Measurements from ENCODE around the gene ZNF804B. TPM values are rescaled to one million over a fixed set of nuclear protein-coding genes. Genes with fewer than 3 reads are reported as not detected.

Gene ZNF804B
- polyA plus RNA-seq, 1 donor: 0.04 TPM

DNA sequence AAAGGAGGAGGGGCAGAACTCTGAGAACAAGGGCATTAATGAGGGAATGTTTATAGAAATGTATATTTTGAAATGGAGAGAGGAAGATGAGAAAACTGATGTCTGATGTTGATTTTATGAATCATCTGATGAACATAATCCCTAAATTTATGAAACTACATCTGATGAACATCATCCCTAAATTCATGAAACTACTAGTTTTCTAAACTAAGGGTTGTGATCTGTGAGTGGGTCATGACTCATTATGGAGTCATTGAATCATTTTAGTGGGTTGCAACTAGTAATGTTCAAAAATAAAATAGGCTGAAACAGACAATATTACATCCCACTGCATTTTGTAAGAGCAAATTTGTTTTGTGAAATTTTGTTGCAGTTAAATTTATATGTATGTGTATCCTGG is 478.7 kb downstream of the ZNF804B start:
- DNase-seq: no peak
- Histone ChIP-seq H3K9me3 (ENCODE audit: control insufficient read depth, low read depth, low read length) (no peaks in the 10 kb centered on the region), H3K4me3 (ENCODE audit: low read length) (no peak overlapping the region), H3K4me1 (ENCODE audit: control insufficient read depth, insufficient read depth, low read length) (no peaks in the 10 kb centered on the region), H3K27me3 (ENCODE audit: control insufficient read depth, insufficient read depth, low read length) (no peaks in the 10 kb centered on the region), H3K36me3 (ENCODE audit: control insufficient read depth, insufficient read depth, low read length) (no peaks in the 10 kb centered on the region), H3K27ac (ENCODE audit: low read length) (no peak overlapping the region)

DNA sequence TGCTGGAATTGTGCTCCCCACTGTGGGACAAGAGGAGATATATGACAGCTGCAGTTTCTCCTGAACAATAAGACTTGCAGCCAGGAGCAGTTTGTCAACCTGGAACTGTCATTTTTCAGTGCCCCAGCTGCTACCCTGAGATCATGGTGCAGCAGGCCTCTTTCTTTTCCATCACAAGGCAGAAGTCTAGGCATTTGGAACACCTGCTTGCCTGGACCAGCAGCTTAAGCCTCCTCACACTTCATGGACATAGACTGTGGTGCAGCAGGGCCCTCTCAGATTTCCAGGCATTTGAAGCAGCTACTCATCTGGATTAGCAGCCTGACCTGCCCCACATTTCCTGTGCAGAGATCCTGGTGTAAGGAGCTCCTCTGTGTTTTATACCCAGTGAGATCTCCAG is 486.7 kb downstream of the ZNF804B start:
- DNase-seq: no peak
- H3K4me3 ChIP-seq (ENCODE audit: low read length): no peak overlapping the region
- H3K36me3 ChIP-seq (ENCODE audit: control insufficient read depth, insufficient read depth, low read length): no peaks in the 10 kb centered on the region
- no peaks in the 10 kb centered on the region for H3K27me3 ChIP-seq (ENCODE audit: control insufficient read depth, insufficient read depth, low read length)
- peaks cover 5% of the 10 kb centered on the region for H3K9me3 ChIP-seq (ENCODE audit: control insufficient read depth, low read depth, low read length)
- no peaks in the 10 kb centered on the region for H3K4me1 ChIP-seq (ENCODE audit: control insufficient read depth, insufficient read depth, low read length)
- H3K27ac ChIP-seq (ENCODE audit: low read length): no peak overlapping the region

DNA sequence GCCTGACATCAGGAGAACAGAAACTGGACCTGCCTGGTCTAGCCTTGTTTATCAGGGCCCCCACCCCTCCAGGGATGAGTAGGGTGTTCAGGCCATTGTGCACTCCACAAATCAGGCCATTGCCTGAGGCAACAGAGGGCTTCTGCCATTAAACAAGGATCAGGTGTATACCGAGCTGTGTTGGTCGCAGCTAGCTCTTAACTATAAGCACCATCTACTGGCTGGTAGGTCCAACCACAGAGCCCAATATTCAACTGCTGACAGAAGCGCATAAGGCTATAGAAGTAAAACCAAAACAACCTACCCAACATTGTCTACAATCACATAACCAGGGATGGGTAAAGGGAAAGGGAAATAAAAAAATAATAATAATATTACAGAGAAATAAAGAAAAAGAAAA is 487.7 kb downstream of the ZNF804B start:
- Histone ChIP-seq H3K9me3 (ENCODE audit: control insufficient read depth, low read depth, low read length) (peaks cover 5% of the 10 kb centered on the region), H3K27me3 (ENCODE audit: control insufficient read depth, insufficient read depth, low read length) (no peaks in the 10 kb centered on the region), H3K4me3 (ENCODE audit: low read length) (no peak overlapping the region), H3K4me1 (ENCODE audit: control insufficient read depth, insufficient read depth, low read length) (no peaks in the 10 kb centered on the region), H3K27ac (ENCODE audit: low read length) (no peak overlapping the region), H3K36me3 (ENCODE audit: control insufficient read depth, insufficient read depth, low read length) (no peaks in the 10 kb centered on the region)
- no peak for DNase-seq
- WGBS (ENCODE audit: insufficient coverage, low lambda C conversion rate): no CpG with 5 or more reads among the region's 3 CpGs

DNA sequence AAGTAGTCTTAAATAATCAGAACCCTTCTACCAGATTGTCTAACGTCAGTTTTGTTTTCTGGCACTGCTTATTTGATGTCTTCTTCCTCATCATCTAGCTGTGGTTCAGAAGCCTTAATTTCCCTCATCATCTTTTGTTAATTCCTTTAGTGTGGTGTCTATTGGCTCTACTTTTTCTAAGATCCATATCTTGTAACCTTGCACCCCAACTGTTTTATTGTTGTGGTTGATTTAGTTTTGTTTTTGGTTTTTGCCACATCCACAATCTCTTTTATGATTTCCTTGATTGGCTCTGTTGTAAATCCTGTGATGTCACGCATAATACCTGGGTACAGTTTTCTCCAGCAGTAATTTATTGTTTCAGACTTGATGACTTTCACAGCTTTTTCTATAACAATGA is 499.6 kb downstream of the ZNF804B start:
- H3K36me3 ChIP-seq (ENCODE audit: control insufficient read depth, insufficient read depth, low read length): no peaks in the 10 kb centered on the region
- H3K27ac ChIP-seq (ENCODE audit: low read length): no peak overlapping the region
- no peak overlapping the region for H3K4me3 ChIP-seq (ENCODE audit: low read length)
- no peaks in the 10 kb centered on the region for H3K4me1 ChIP-seq (ENCODE audit: control insufficient read depth, insufficient read depth, low read length)
- H3K27me3 ChIP-seq (ENCODE audit: control insufficient read depth, insufficient read depth, low read length): no peaks in the 10 kb centered on the region
- no peak for DNase-seq
- no peaks in the 10 kb centered on the region for H3K9me3 ChIP-seq (ENCODE audit: control insufficient read depth, low read depth, low read length)
- 88% methylated on average over 1 of the region's 2 CpGs for WGBS (ENCODE audit: insufficient coverage, low lambda C conversion rate)

DNA sequence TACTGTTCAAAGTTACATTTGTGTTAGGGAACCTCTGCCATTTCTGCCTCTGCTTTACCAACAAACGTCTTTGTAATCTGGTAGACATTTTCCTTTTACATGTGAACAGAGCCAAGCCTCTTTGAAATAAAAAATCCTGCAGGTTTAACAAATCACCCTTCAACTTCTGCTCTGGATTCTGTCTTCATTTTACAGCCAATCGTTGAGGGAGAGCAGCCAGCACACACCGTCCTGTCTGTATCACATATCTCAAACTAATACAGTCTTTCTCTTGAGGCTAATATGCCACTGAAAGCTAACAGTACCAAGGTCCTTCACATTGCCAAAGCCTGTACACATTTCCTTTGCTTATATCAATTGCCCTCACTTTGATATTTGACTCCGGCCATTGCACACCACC is 504.6 kb downstream of the ZNF804B start:
- peaks cover 2% of the 10 kb centered on the region for H3K9me3 ChIP-seq (ENCODE audit: control insufficient read depth, low read depth, low read length)
- no peaks in the 10 kb centered on the region for H3K4me1 ChIP-seq (ENCODE audit: control insufficient read depth, insufficient read depth, low read length)
- no peak for DNase-seq
- no peak overlapping the region for H3K4me3 ChIP-seq (ENCODE audit: low read length)
- no peaks in the 10 kb centered on the region for H3K36me3 ChIP-seq (ENCODE audit: control insufficient read depth, insufficient read depth, low read length)
- H3K27me3 ChIP-seq (ENCODE audit: control insufficient read depth, insufficient read depth, low read length): no peaks in the 10 kb centered on the region
- H3K27ac ChIP-seq (ENCODE audit: low read length): no peak overlapping the region
- 89% methylated on average over 2 of the region's 4 CpGs for WGBS (ENCODE audit: insufficient coverage, low lambda C conversion rate)

DNA sequence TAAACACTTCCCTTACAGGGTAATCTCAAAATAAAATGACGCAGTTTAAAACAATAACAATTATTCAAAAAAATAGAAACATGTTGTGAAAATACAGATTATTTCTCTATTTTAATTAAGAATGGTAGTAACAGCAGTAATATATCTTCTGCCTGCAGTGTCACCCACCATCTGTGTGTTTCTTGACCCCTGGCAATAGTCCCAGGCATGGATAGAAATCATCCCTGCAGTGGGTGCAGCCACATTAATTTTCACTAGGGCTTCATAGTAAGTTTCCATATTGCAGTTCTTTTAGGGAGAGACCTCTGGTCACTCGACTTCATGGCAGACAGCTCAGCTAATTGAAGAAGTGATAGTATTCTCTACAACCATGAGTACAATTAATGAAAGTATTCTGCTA is 506.1 kb downstream of the ZNF804B start:
- Histone ChIP-seq H3K36me3 (ENCODE audit: control insufficient read depth, insufficient read depth, low read length) (no peaks in the 10 kb centered on the region), H3K9me3 (ENCODE audit: control insufficient read depth, low read depth, low read length) (peaks cover 2% of the 10 kb centered on the region), H3K4me3 (ENCODE audit: low read length) (no peak overlapping the region), H3K27me3 (ENCODE audit: control insufficient read depth, insufficient read depth, low read length) (no peaks in the 10 kb centered on the region), H3K27ac (ENCODE audit: low read length) (no peak overlapping the region), H3K4me1 (ENCODE audit: control insufficient read depth, insufficient read depth, low read length) (no peaks in the 10 kb centered on the region)
- no peak for DNase-seq
- 86% methylated on average over 1 of the region's 2 CpGs for WGBS (ENCODE audit: insufficient coverage, low lambda C conversion rate)

DNA sequence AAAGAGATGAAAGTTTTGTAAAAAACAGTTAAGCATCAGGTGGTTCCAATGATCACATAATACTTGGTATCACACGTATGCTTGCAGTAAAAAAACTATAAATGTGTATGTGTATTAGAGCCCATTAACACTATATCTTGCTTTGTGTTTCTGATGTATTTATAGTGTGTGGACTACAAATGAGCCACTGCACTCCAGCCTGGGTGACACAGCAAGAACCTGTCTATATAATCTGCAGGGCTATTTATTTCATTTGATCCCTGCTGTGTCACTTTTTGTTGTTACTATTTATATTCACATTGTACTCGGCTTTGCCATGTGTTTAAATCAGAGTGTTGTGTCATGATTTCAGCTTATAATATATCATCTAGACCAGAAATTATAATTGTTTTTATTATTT is 523.8 kb downstream of the ZNF804B start:
- H3K4me3 ChIP-seq (ENCODE audit: low read length): no peak overlapping the region
- no peaks in the 10 kb centered on the region for H3K9me3 ChIP-seq (ENCODE audit: control insufficient read depth, low read depth, low read length)
- no peaks in the 10 kb centered on the region for H3K36me3 ChIP-seq (ENCODE audit: control insufficient read depth, insufficient read depth, low read length)
- no peak for DNase-seq
- no peaks in the 10 kb centered on the region for H3K27me3 ChIP-seq (ENCODE audit: control insufficient read depth, insufficient read depth, low read length)
- no peak overlapping the region for H3K27ac ChIP-seq (ENCODE audit: low read length)
- 83% methylated on average over 2 of the region's 2 CpGs for WGBS (ENCODE audit: insufficient coverage, low lambda C conversion rate)
- no peaks in the 10 kb centered on the region for H3K4me1 ChIP-seq (ENCODE audit: control insufficient read depth, insufficient read depth, low read length)

DNA sequence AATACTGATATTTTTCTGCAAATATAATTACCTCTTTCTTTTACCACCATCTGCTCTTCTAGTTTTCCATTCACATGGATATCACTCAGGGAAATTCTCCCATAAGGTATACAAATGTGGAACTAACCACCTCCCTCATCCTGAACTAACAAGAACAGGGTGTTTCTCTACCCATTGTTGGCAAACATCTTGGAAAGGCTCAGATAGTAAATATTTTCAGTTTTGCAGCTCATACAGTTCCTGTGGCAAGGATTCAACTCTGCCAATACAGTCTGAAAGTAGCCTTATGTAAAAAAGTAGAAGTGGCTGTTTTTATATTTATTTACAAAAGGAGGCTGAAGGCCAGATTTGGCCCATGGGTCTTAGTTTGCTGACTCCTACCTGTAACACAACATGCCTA is 549.0 kb downstream of the ZNF804B start:
- no peak for DNase-seq
- Histone ChIP-seq H3K9me3 (ENCODE audit: control insufficient read depth, low read depth, low read length) (no peaks in the 10 kb centered on the region), H3K4me1 (ENCODE audit: control insufficient read depth, insufficient read depth, low read length) (no peaks in the 10 kb centered on the region), H3K4me3 (ENCODE audit: low read length) (no peak overlapping the region), H3K27ac (ENCODE audit: low read length) (no peak overlapping the region), H3K36me3 (ENCODE audit: control insufficient read depth, insufficient read depth, low read length) (no peaks in the 10 kb centered on the region), H3K27me3 (ENCODE audit: control insufficient read depth, insufficient read depth, low read length) (no peaks in the 10 kb centered on the region)

DNA sequence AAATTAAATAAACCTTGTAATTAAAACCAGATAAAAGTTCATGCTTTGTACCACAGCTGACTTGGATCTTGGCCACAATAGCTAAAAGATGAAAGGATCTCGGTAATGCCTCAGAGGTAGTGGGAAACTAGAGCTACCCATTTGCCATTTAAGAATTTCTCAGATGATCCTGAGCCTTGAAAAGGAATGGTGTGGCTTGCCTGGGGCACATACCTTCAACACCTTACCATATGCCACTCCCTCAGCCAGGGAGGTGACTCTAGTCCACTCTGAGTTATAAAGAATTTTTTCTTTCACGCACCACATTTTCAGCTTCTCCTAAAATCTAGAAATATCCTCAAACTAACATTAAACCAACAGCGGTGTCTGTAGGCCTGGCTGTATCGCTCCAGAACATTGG is 552.4 kb downstream of the ZNF804B start:
- Histone ChIP-seq H3K4me1 (ENCODE audit: control insufficient read depth, insufficient read depth, low read length) (no peaks in the 10 kb centered on the region), H3K27me3 (ENCODE audit: control insufficient read depth, insufficient read depth, low read length) (no peaks in the 10 kb centered on the region), H3K4me3 (ENCODE audit: low read length) (no peak overlapping the region), H3K36me3 (ENCODE audit: control insufficient read depth, insufficient read depth, low read length) (no peaks in the 10 kb centered on the region), H3K27ac (ENCODE audit: low read length) (no peak overlapping the region), H3K9me3 (ENCODE audit: control insufficient read depth, low read depth, low read length) (no peaks in the 10 kb centered on the region)
- DNase-seq: no peak
- WGBS (ENCODE audit: insufficient coverage, low lambda C conversion rate): no CpG with 5 or more reads among the region's 4 CpGs

DNA sequence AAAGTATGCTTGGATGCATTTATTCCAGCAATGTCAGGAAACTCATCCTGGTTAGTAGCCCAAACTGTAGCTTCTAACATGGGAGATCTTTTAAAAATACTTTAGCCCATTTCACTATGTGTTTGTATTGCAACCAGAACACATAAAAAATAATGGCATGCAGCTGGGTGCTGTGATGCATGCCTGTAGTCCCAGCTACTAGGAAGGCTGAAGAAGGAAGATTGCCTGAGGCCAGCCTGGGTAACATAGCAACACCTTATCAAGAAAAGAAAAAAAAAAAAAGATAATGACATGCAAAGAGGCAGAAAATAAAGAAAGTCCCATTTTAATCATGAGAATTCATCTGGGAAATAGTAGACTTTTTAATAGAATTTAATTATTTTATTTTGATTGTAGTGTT is 553.1 kb downstream of the ZNF804B start:
- no peak for DNase-seq
- Histone ChIP-seq H3K27me3 (ENCODE audit: control insufficient read depth, insufficient read depth, low read length) (no peaks in the 10 kb centered on the region), H3K27ac (ENCODE audit: low read length) (no peak overlapping the region), H3K9me3 (ENCODE audit: control insufficient read depth, low read depth, low read length) (no peaks in the 10 kb centered on the region), H3K4me3 (ENCODE audit: low read length) (no peak overlapping the region), H3K36me3 (ENCODE audit: control insufficient read depth, insufficient read depth, low read length) (no peaks in the 10 kb centered on the region), H3K4me1 (ENCODE audit: control insufficient read depth, insufficient read depth, low read length) (no peaks in the 10 kb centered on the region)

DNA sequence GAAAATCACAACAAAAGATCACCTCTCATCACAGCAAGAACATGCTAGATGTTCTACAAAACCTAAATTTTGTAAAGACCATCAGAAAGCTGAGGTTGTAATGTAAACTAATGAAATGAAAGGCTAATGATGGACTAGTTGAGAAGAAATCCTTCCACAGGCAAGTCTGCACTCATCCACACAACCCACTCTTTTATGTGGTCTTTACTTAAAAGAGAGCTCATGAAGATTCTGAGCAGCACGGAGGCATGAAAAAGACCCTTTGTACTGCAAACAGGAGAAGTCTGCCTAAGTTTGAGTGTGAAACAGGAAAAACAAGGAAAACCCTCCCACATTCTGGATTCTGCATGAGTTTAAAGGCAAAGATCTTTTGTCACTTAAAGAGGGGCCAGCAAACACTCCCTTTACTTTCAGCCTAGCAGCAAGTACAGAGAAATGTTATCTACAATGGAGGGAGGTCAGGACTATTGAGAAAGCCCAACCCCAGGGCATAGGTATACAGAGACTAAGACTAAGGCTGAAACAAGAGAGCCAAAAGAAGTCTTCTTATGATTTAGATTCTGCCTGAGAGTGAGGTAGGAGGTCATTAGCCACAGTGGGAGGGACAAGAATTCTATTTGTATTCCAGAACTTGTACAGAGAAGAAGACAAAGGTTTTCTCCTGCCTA is 557.2 kb downstream of the ZNF804B start:
- no peak overlapping the region for H3K27ac ChIP-seq (ENCODE audit: low read length)
- no peak for DNase-seq
- no CpG with 5 or more reads among the region's 1 CpG for WGBS (ENCODE audit: insufficient coverage, low lambda C conversion rate)
- H3K4me1 ChIP-seq (ENCODE audit: control insufficient read depth, insufficient read depth, low read length): no peaks in the 10 kb centered on the region
- no peaks in the 10 kb centered on the region for H3K27me3 ChIP-seq (ENCODE audit: control insufficient read depth, insufficient read depth, low read length)
- H3K36me3 ChIP-seq (ENCODE audit: control insufficient read depth, insufficient read depth, low read length): no peaks in the 10 kb centered on the region
- no peaks in the 10 kb centered on the region for H3K9me3 ChIP-seq (ENCODE audit: control insufficient read depth, low read depth, low read length)
- no peak overlapping the region for H3K4me3 ChIP-seq (ENCODE audit: low read length)

Measured in large intestine (tissue), 3 donors.